ENCODE measurements around the gene SIRPD.
"Not testable (repeated sequence)": the region's sequence is repeated elsewhere in the genome, so short reads cannot be mapped to it uniquely, and the experiment has no call there.

DNA sequence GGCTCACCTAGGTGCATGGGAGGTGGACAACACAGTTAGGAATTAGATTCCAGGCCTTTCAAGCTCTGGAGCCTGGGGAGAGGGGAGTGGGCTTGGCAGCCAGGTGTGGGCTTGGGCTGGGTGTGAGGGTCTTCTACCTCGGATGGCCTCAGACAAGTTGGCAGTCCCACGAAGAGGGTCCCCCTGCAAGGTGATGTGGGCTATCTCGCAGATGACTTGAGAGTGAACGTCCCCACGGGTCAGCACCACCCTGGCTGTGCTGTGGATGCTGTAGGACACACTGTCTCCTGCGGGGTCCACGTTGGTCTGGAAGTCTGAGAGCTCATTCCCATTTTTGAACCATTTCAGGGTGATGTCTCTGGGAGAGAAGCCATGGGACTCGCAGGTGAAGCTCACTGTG is 14.1 kb upstream of the SIRPD start:
- TF ChIP-seq, protein P1, sequence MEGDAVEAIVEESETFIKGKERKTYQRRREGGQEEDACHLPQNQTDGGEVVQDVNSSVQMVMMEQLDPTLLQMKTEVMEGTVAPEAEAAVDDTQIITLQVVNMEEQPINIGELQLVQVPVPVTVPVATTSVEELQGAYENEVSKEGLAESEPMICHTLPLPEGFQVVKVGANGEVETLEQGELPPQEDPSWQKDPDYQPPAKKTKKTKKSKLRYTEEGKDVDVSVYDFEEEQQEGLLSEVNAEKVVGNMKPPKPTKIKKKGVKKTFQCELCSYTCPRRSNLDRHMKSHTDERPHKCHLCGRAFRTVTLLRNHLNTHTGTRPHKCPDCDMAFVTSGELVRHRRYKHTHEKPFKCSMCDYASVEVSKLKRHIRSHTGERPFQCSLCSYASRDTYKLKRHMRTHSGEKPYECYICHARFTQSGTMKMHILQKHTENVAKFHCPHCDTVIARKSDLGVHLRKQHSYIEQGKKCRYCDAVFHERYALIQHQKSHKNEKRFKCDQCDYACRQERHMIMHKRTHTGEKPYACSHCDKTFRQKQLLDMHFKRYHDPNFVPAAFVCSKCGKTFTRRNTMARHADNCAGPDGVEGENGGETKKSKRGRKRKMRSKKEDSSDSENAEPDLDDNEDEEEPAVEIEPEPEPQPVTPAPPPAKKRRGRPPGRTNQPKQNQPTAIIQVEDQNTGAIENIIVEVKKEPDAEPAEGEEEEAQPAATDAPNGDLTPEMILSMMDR (IDR thresholded peaks at IDR 0.05; ENCODE audit: low read length): not testable (repeated sequence)
- not testable (repeated sequence) for TF ChIP-seq EZH2phosphoT487 (IDR thresholded peaks at IDR 0.05; ENCODE audit: low read length)

Data from MM.1S (cell line).